Breast epithelium (tissue), 4 donors: ENCODE data around the gene VARS2. TPM values are rescaled to one million over a fixed set of nuclear protein-coding genes. Genes with fewer than 3 reads are reported as not detected.
"Not testable (repeated sequence)": the region's sequence is repeated elsewhere in the genome, so short reads cannot be mapped to it uniquely, and the experiment has no call there.

Source experiments
- DNase-seq, 2 donors: peaks; one replicate each; pipeline ENCODE4 v3.0.0-alpha.2; 2019; ENCODE audit warnings: low spot score in 2 of 2
- H3K27ac ChIP-seq, 2 donors: fragments of 200-600 bp; sonication (generic) in 1 of 2; one replicate each; pipeline ENCODE4 v1.5.1; 2016 to 2019; ENCODE audit warnings: mild to moderate bottlenecking in 1 of 2
- H3K27me3 ChIP-seq, 2 donors: fragments of 200-600 bp; sonication (generic) in 1 of 2; one replicate each; pipeline versions ENCODE4 v1.5.1 to v1.6.0; 2017 to 2019; ENCODE audit warnings: control low read depth in 1 of 2, mild to moderate bottlenecking in 1 of 2
- H3K36me3 ChIP-seq: fragments of 200-600 bp; one replicate; pipeline ENCODE4 v1.5.1; 2019
- H3K4me1 ChIP-seq, 2 donors: fragments of 200-600 bp; sonication (generic); one replicate each; pipeline ENCODE4 v1.5.1; 2016 to 2019; ENCODE audit warnings: control low read depth in 1 of 2
- H3K4me3 ChIP-seq, 3 donors: fragments of 200-600 bp; sonication (generic); 1 replicate in 2 of 3; 2 replicates in 1 of 3; pipeline ENCODE4 v1.5.1; 2016 to 2019; ENCODE audit warnings: mild to moderate bottlenecking in 3 of 3, moderate library complexity in 2 of 3
- H3K9me3 ChIP-seq, 2 donors: fragments of 200-600 bp; sonication (generic) in 1 of 2; one replicate each; pipeline ENCODE4 v1.5.1; 2016 to 2019; ENCODE audit warnings: control low read depth in 1 of 2
- POLR2A ChIP-seq: fragments of 450-650 bp; IDR thresholded peaks from one replicate; pipeline ENCODE4 v1.6.1; 2016; ENCODE audit warnings: antibody characterized with exemption, mild to moderate bottlenecking, moderate library complexity
- POLR2AphosphoS5 ChIP-seq, 3 donors: sonication (generic); formaldehyde crosslinking; IDR thresholded peaks; one replicate each; pipeline ENCODE4 v1.6.1; 2017; ENCODE audit warnings: antibody characterized with exemption in 3 of 3
- intact Hi-C: fragments of 100-400 bp; cut with DNase I; formaldehyde crosslinking; loops from one replicate; pipeline ENCODE4 v1.15.1; 2023; ENCODE audit warnings: low total_unique reads
- total RNA-seq, 3 donors: library from RNA; depleted of rRNA; stranded (reverse); fragments of >200 nt; gene quantifications; one replicate each; pipeline ENCODE4 v1.1.0, GENCODE V29; 2016
- TF ChIP-seq, protein P1 (sequence below), 3 donors: fragments of 450-650 bp; IDR thresholded peaks; one replicate each; pipeline ENCODE4 v1.5.1; 2016 to 2017; ENCODE audit warnings: antibody characterized with exemption in 3 of 3, mild to moderate bottlenecking in 3 of 3, moderate library complexity in 3 of 3

Gene VARS2
- total RNA-seq, 3 donors from 2014 or later: 15.7 to 19.2 (median 16.8) TPM

- Histone ChIP-seq H3K4me3 (no peak overlapping the region), H3K36me3 (no peaks in the 10 kb centered on the region), H3K27ac (no peak overlapping the region), H3K4me1 (no peaks in the 10 kb centered on the region), H3K27me3 (no peaks in the 10 kb centered on the region), H3K9me3 (no peaks in the 10 kb centered on the region)
- no peak for DNase-seq
- TF ChIP-seq, protein P1, sequence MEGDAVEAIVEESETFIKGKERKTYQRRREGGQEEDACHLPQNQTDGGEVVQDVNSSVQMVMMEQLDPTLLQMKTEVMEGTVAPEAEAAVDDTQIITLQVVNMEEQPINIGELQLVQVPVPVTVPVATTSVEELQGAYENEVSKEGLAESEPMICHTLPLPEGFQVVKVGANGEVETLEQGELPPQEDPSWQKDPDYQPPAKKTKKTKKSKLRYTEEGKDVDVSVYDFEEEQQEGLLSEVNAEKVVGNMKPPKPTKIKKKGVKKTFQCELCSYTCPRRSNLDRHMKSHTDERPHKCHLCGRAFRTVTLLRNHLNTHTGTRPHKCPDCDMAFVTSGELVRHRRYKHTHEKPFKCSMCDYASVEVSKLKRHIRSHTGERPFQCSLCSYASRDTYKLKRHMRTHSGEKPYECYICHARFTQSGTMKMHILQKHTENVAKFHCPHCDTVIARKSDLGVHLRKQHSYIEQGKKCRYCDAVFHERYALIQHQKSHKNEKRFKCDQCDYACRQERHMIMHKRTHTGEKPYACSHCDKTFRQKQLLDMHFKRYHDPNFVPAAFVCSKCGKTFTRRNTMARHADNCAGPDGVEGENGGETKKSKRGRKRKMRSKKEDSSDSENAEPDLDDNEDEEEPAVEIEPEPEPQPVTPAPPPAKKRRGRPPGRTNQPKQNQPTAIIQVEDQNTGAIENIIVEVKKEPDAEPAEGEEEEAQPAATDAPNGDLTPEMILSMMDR (IDR thresholded peaks at IDR 0.05): no peak
- TF ChIP-seq POLR2AphosphoS5 (IDR thresholded peaks at IDR 0.05) (no peak), POLR2A (no peak)
- intact Hi-C loops: no loop called here
Measured at GRCh38 chr6:30902709-30903108, 11.3 kb upstream of the VARS2 start.

DNA sequence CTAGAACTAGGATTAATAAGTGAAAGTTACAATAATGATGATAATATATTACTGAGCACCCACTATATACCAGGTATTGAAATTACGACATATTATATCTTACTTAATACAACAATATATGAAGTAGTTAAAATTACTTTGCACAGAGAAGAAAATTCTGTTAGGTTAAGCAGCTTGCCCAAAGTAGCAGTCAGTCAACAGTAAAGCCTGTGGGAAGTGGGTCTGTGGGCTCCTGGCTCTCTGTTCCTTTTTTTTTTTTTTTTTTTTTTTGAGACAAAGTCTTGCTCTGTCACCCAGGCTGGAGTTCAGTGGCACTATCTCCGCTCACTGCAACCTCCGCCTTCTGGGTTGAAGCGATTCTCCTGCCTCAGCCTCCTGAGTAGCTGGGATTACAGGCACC, 10.8 kb upstream of the VARS2 start:
- no peak for DNase-seq
- intact Hi-C loops: no loop called here
- Histone ChIP-seq H3K36me3 (no peaks in the 10 kb centered on the region), H3K9me3 (no peaks in the 10 kb centered on the region), H3K4me1 (no peaks in the 10 kb centered on the region), H3K27me3 (no peaks in the 10 kb centered on the region), H3K27ac (no peak overlapping the region), H3K4me3 (no peak overlapping the region)
- no peak for TF ChIP-seq POLR2AphosphoS5 (IDR thresholded peaks at IDR 0.05)

- H3K27ac ChIP-seq: peak overlapping the region; percentile 39 to 66
- DNase-seq, H3K9me3 ChIP-seq, H3K4me1 ChIP-seq, H3K36me3 ChIP-seq, intact Hi-C loops, H3K27me3 ChIP-seq: not testable (repeated sequence)
- H3K4me3 ChIP-seq: peak overlapping the region; percentile 74 to 89 (median 83)
Measured at GRCh38 chr6:30907290-30907757, 6.7 kb upstream of the VARS2 start.

DNA sequence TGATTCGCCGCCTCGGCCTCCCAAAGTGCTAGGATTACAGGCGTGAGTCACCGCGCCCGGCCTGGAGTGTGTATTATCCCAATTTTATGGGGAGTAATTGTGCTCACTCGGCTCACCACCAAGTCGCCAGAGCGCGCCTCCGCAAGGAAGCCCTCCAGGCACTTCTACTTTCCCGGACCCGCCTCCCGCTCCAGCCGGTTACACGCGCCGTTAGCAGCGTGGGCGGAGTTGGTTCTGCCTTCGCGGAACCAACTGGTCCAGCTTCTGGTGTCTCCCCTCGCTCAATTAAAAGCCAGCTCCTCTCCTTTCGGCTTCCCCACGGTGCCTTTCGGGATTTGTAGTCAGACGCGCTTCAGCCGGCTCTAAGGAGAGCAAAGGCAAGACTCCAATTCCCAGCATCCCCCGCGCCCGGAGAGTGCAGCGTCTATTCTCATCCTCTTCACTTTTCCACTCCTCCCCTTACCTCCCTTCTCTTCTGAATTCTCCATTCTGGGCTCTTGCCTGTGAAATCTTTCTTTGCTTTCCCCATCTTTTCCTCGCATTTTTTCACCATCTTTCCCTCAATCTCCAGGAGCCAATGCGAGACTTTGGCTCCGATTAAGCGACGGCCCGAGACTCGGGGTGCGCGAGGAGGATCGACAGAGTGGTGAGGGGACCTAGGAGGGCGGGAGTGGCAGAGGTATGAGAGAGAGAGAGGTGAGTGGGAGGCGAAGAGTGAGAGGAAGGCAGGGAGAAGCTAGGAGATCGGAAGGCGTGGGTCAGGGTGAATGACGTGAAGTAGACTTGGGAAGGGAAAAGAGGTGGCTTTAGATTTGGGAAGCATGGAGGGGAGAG, 6.1 kb upstream of the VARS2 start, which contains the start of gene GTF2H4:
Gene GTF2H4 (plus strand): TSS at position 450 of the 834 bp plus-strand sequence.
- Histone ChIP-seq H3K4me3 (peak within 1 kb of the TSS; percentile 74 to 89 (median 83)), H3K9me3 (no peaks in the 10 kb centered on the region), H3K27me3 (no peaks in the 10 kb centered on the region), H3K27ac (peak within 1 kb of the TSS; percentile 39 to 66), H3K4me1 (peaks cover 0 to 7% of the 10 kb centered on the region in 2 donors), H3K36me3 (no peaks in the 10 kb centered on the region)
- intact Hi-C loops: no loop called here
- TF ChIP-seq POLR2A (no peak), POLR2AphosphoS5 (IDR thresholded peaks at IDR 0.05) (peak in 2 of 3 donors; percentile 60 to 63)
- TF ChIP-seq, protein P1 (IDR thresholded peaks at IDR 0.05): no peak
- DNase-seq: peak; percentile 92 to 95

GRCh38 chr6:30908700-30909099, 5.3 kb upstream of the VARS2 start:
- Histone ChIP-seq H3K27ac (no peak overlapping the region), H3K4me1 (peaks cover 3 to 7% of the 10 kb centered on the region in 2 donors), H3K36me3 (no peaks in the 10 kb centered on the region), H3K9me3 (no peaks in the 10 kb centered on the region), H3K4me3 (peak overlapping the region; percentile 74 to 89 (median 83)), H3K27me3 (no peaks in the 10 kb centered on the region)
- intact Hi-C loops: no loop called here
- no peak for DNase-seq
- TF ChIP-seq, protein P1 (IDR thresholded peaks at IDR 0.05): no peak
- TF ChIP-seq POLR2AphosphoS5 (IDR thresholded peaks at IDR 0.05) (no peak), POLR2A (no peak)

DNA sequence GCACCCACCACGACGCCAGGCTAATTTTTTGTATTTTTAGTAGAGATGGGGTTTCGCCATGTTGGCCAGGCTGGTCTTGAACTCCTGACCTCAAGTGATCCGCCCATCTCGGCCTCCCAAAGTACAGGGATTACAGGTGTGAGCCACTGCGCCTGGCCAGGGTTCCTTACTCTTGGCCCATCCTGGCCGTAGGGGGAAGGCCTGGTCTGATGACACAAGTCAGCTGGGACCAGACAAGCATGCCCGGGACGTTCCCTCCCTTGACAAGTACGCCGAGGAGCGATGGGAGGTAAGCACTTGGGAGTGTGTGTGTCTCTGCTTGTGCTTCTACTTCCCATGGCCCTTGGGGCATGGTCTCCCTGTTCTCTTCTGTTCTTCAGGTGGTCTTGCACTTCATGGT, 3.6 kb upstream of the VARS2 start:
- not testable (repeated sequence) for H3K27me3 ChIP-seq, H3K36me3 ChIP-seq, H3K9me3 ChIP-seq, H3K4me3 ChIP-seq, DNase-seq, H3K27ac ChIP-seq
- intact Hi-C loops: loop anchor here (10.0 kb wide), 1 partner anchor 164 kb away; no protein-coding TSS in a partner anchor
- H3K4me1 ChIP-seq: peaks cover 3 to 15% of the 10 kb centered on the region in 2 donors
